ENCODE measurements around the gene CD163L1.
"Not testable (repeated sequence)": the region's sequence is repeated elsewhere in the genome, so short reads cannot be mapped to it uniquely, and the experiment has no call there.

- TF ChIP-seq POLR2AphosphoS5 (IDR thresholded peaks at IDR 0.05; ENCODE audit: insufficient read depth in 1 of 2, low read depth in 1 of 2); POLR2A (IDR thresholded peaks at IDR 0.05): not testable (repeated sequence)
- TF ChIP-seq, protein P1, sequence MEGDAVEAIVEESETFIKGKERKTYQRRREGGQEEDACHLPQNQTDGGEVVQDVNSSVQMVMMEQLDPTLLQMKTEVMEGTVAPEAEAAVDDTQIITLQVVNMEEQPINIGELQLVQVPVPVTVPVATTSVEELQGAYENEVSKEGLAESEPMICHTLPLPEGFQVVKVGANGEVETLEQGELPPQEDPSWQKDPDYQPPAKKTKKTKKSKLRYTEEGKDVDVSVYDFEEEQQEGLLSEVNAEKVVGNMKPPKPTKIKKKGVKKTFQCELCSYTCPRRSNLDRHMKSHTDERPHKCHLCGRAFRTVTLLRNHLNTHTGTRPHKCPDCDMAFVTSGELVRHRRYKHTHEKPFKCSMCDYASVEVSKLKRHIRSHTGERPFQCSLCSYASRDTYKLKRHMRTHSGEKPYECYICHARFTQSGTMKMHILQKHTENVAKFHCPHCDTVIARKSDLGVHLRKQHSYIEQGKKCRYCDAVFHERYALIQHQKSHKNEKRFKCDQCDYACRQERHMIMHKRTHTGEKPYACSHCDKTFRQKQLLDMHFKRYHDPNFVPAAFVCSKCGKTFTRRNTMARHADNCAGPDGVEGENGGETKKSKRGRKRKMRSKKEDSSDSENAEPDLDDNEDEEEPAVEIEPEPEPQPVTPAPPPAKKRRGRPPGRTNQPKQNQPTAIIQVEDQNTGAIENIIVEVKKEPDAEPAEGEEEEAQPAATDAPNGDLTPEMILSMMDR (IDR thresholded peaks at IDR 0.05), result not testable (repeated sequence)
These were observed 5.5 kb downstream of the CD163L1 start for GRCh38 chr12:7438291-7438995.

All from vagina (tissue), 2 donors.